ENCODE results near the gene AVPR2.

AVPR2 gene

GRCh38 chrX:153926858-153927671 is 22.6 kb downstream of the AVPR2 start:
- Histone ChIP-seq H3K36me3 (ENCODE audit: insufficient read depth, low read length) (peaks cover 59% of the 10 kb centered on the region), H3K27me3 (ENCODE audit: insufficient read depth, low read length, poor library complexity) (no peaks in the 10 kb centered on the region), H3K9ac (ENCODE audit: low read depth, low read length) (peak overlapping the region; percentile 99), H3K9me3 (ENCODE audit: insufficient read depth, low read length, severe bottlenecking) (no peaks in the 10 kb centered on the region), H3K4me2 (ENCODE audit: insufficient read depth, low read length) (peak overlapping the region; percentile 74), H3K79me2 (ENCODE audit: insufficient read depth, low read length) (peaks cover 68% of the 10 kb centered on the region), H3K4me1 (ENCODE audit: insufficient read depth, low read length) (peaks cover 78% of the 10 kb centered on the region), H3K27ac (ENCODE audit: low read length) (peak overlapping the region; percentile 100), H2AFZ (ENCODE audit: low read depth, low read length) (no peak overlapping the region), H3K4me3 (ENCODE audit: low read depth in 1 of 2, low read length in 2 of 2) (peak overlapping the region; percentile 64), H4K20me1 (ENCODE audit: insufficient read depth, low read length) (peaks cover 18% of the 10 kb centered on the region)
- ATAC-seq (ENCODE audit: insufficient read depth, low read depth): peak; percentile 57
- DNase-seq: peak; percentile 93
- TF ChIP-seq EZH2 (IDR thresholded peaks at IDR 0.05; ENCODE audit: borderline replicate concordance, low read depth, low read length, severe bottlenecking) (no peak), CTCF (IDR thresholded peaks at IDR 0.05; ENCODE audit: borderline replicate concordance, extremely low read depth, low read length, poor library complexity, severe bottlenecking) (no peak)

- H3K79me2 ChIP-seq (ENCODE audit: insufficient read depth, low read length): peaks cover 68% of the 10 kb centered on the region
- no peak overlapping the region for H2AFZ ChIP-seq (ENCODE audit: low read depth, low read length)
- peak overlapping the region; percentile 64 for H3K4me3 ChIP-seq (ENCODE audit: low read depth in 1 of 2, low read length in 2 of 2)
- TF ChIP-seq CTCF (IDR thresholded peaks at IDR 0.05; ENCODE audit: borderline replicate concordance, extremely low read depth, low read length, poor library complexity, severe bottlenecking) (no peak), EZH2 (IDR thresholded peaks at IDR 0.05; ENCODE audit: borderline replicate concordance, low read depth, low read length, severe bottlenecking) (no peak)
- H3K36me3 ChIP-seq (ENCODE audit: insufficient read depth, low read length): peaks cover 59% of the 10 kb centered on the region
- H3K4me2 ChIP-seq (ENCODE audit: insufficient read depth, low read length): peak overlapping the region; percentile 74
- H3K27ac ChIP-seq (ENCODE audit: low read length): peak overlapping the region; percentile 100
- peaks cover 15% of the 10 kb centered on the region for H4K20me1 ChIP-seq (ENCODE audit: insufficient read depth, low read length)
- DNase-seq (no peak), ATAC-seq (ENCODE audit: insufficient read depth, low read depth) (no peak)
- H3K27me3 ChIP-seq (ENCODE audit: insufficient read depth, low read length, poor library complexity): no peaks in the 10 kb centered on the region
- peaks cover 78% of the 10 kb centered on the region for H3K4me1 ChIP-seq (ENCODE audit: insufficient read depth, low read length)
- peak overlapping the region; percentile 99 for H3K9ac ChIP-seq (ENCODE audit: low read depth, low read length)
- H3K9me3 ChIP-seq (ENCODE audit: insufficient read depth, low read length, severe bottlenecking): no peaks in the 10 kb centered on the region
These were observed 23.1 kb downstream of the AVPR2 start for GRCh38 chrX:153927672-153927921.

GRCh38 chrX:153927922-153928760 is 23.7 kb downstream of the AVPR2 start:
- Histone ChIP-seq H3K27me3 (ENCODE audit: insufficient read depth, low read length, poor library complexity) (no peaks in the 10 kb centered on the region), H3K9me3 (ENCODE audit: insufficient read depth, low read length, severe bottlenecking) (no peaks in the 10 kb centered on the region), H3K9ac (ENCODE audit: low read depth, low read length) (peak overlapping the region; percentile 99), H3K4me2 (ENCODE audit: insufficient read depth, low read length) (peak overlapping the region; percentile 74), H2AFZ (ENCODE audit: low read depth, low read length) (no peak overlapping the region), H3K27ac (ENCODE audit: low read length) (peak overlapping the region; percentile 100), H4K20me1 (ENCODE audit: insufficient read depth, low read length) (peaks cover 10% of the 10 kb centered on the region), H3K79me2 (ENCODE audit: insufficient read depth, low read length) (peaks cover 66% of the 10 kb centered on the region), H3K4me1 (ENCODE audit: insufficient read depth, low read length) (peaks cover 76% of the 10 kb centered on the region), H3K36me3 (ENCODE audit: insufficient read depth, low read length) (peaks cover 58% of the 10 kb centered on the region), H3K4me3 (ENCODE audit: low read depth in 1 of 2, low read length in 2 of 2) (peak overlapping the region; percentile 64)
- peak; percentile 96 for DNase-seq
- ATAC-seq (ENCODE audit: insufficient read depth, low read depth): peak; percentile 69
- peak; percentile 24 for TF ChIP-seq CTCF (IDR thresholded peaks at IDR 0.05; ENCODE audit: borderline replicate concordance, extremely low read depth, low read length, poor library complexity, severe bottlenecking)
- no peak for TF ChIP-seq EZH2 (IDR thresholded peaks at IDR 0.05; ENCODE audit: borderline replicate concordance, low read depth, low read length, severe bottlenecking)

Data from DND-41 (cell line).